ENCODE results near the gene CENPQ. TPM values are rescaled to one million over a fixed set of nuclear protein-coding genes. Genes with fewer than 3 reads are reported as not detected.

Gene CENPQ
- total and polyA plus RNA-seq, 5 donors from 2014 or later: 1.3 to 7.5 (median 4.8) TPM

- H3K4me3 Mint-ChIP-seq: no peak overlapping the region
- H3K27ac Mint-ChIP-seq: no peak overlapping the region
- H3K27ac ChIP-seq (ENCODE audit: insufficient read depth, low read length, poor library complexity, severe bottlenecking): no peak overlapping the region
- H3K9me3 Mint-ChIP-seq: peaks cover 0 to 7% (median 0%) of the 10 kb centered on the region in 7 donors
- H3K4me3 ChIP-seq (ENCODE audit: low read depth, low read length): no peak overlapping the region
- no peaks in the 10 kb centered on the region for H3K36me3 Mint-ChIP-seq
- DNase-seq: no peak
- H3K9me3 ChIP-seq (ENCODE audit: control insufficient read depth in 2 of 2, low read length in 2 of 2): no peaks in the 10 kb centered on the region
- ATAC-seq (ENCODE audit: low read depth in 2 of 2): no peak
- no peaks in the 10 kb centered on the region for H3K36me3 ChIP-seq (ENCODE audit: control insufficient read depth, insufficient read depth, low read length)
- no peaks in the 10 kb centered on the region for H3K27me3 ChIP-seq (ENCODE audit: control insufficient read depth, insufficient read depth, low read length)
- peaks cover 16% of the 10 kb centered on the region for H3K27me3 Mint-ChIP-seq
- no peaks in the 10 kb centered on the region for H3K4me1 Mint-ChIP-seq
- no peaks in the 10 kb centered on the region for H3K4me1 ChIP-seq (ENCODE audit: control insufficient read depth, insufficient read depth, low read length, poor library complexity, severe bottlenecking)
These were observed 41.5 kb downstream of the CENPQ start for GRCh38 chr6:49504666-49505065.

- Mint-ChIP-seq H3K36me3 (no peaks in the 10 kb centered on the region), H3K4me1 (no peaks in the 10 kb centered on the region), H3K27me3 (peaks cover 14% of the 10 kb centered on the region), H3K27ac (no peak overlapping the region), H3K9me3 (peaks cover 0 to 7% (median 0%) of the 10 kb centered on the region in 7 donors), H3K4me3 (peak overlapping the region in 1 of 4 donors; percentile 28)
- Histone ChIP-seq H3K27me3 (ENCODE audit: control insufficient read depth, insufficient read depth, low read length) (no peaks in the 10 kb centered on the region), H3K4me3 (ENCODE audit: low read depth, low read length) (no peak overlapping the region), H3K4me1 (ENCODE audit: control insufficient read depth, insufficient read depth, low read length, poor library complexity, severe bottlenecking) (no peaks in the 10 kb centered on the region), H3K27ac (ENCODE audit: insufficient read depth, low read length, poor library complexity, severe bottlenecking) (no peak overlapping the region), H3K36me3 (ENCODE audit: control insufficient read depth, insufficient read depth, low read length) (no peaks in the 10 kb centered on the region), H3K9me3 (ENCODE audit: control insufficient read depth in 2 of 2, low read length in 2 of 2) (no peaks in the 10 kb centered on the region)
- DNase-seq (no peak), ATAC-seq (ENCODE audit: low read depth in 2 of 2) (no peak)
These were observed 43.5 kb downstream of the CENPQ start for GRCh38 chr6:49506569-49507111.

DNA sequence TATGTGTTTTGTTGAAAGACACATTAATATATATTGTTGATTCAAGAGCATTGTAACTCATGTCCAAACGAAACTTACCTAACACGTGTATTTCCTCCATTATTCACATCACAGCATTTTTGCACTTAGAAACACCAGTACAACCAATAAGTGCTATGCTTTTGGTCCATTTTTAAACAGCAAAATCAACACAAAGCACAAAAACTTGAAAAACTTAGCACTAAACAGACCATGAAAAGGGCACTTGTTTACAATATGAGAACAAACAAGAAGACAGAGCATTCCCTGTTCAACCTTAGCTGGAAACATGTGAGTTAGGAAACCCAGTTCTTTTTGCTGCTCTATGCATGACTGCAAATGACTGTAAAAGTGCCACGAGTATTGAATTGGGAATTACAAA lies 46.2 kb downstream of the CENPQ start:
- ATAC-seq (ENCODE audit: low read depth in 2 of 2) (no peak), DNase-seq (no peak)
- H3K27ac Mint-ChIP-seq: no peak overlapping the region
- no peaks in the 10 kb centered on the region for H3K9me3 ChIP-seq (ENCODE audit: control insufficient read depth in 2 of 2, low read length in 2 of 2)
- H3K27ac ChIP-seq (ENCODE audit: insufficient read depth, low read length, poor library complexity, severe bottlenecking): no peak overlapping the region
- peaks cover 19% of the 10 kb centered on the region for H3K27me3 Mint-ChIP-seq
- H3K36me3 Mint-ChIP-seq: no peaks in the 10 kb centered on the region
- H3K4me1 ChIP-seq (ENCODE audit: control insufficient read depth, insufficient read depth, low read length, poor library complexity, severe bottlenecking): no peaks in the 10 kb centered on the region
- no peaks in the 10 kb centered on the region for H3K4me1 Mint-ChIP-seq
- H3K4me3 ChIP-seq (ENCODE audit: low read depth, low read length): no peak overlapping the region
- no peaks in the 10 kb centered on the region for H3K36me3 ChIP-seq (ENCODE audit: control insufficient read depth, insufficient read depth, low read length)
- H3K4me3 Mint-ChIP-seq: no peak overlapping the region
- H3K9me3 Mint-ChIP-seq: peaks cover 0 to 7% (median 0%) of the 10 kb centered on the region in 7 donors
- H3K27me3 ChIP-seq (ENCODE audit: control insufficient read depth, insufficient read depth, low read length): no peaks in the 10 kb centered on the region

DNA sequence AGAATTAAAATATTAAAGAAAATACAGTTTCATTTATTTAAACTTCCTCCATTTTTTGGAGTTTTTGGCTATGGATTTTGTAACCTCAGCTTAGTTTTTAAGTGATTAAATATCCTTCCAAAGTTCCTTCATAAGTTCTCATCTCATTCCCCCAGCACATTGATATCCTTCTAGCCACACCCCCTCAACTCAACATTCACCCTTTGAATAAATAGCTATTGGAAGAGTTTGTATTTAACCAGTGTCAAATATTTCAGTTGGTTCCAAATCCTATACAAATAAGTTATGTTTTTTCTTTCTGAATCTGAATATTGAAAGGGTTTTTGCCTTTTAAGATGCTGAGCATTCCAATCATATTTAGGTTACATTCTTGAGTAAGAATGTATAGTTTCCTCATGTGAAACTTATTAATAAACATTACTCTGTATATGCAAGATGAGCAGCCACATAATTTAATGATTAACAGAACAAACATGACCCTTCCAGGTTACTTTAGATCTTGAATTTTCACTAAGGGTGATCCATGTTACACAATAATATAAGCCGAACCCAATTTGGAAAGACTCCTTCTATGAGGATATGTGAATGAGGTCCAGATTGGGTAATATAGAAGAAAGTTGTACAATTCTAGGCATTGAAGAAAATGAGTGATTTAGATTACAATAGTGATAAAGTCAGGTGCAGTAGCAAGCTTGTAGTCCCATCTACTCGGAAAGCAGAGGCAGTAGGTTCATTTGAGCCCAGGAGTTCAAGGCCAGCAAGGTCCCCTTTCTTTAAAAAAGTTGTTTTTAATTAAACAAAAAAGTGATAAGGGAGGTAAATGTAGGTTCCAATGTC lies 50.2 kb downstream of the CENPQ start:
- Mint-ChIP-seq H3K4me1 (no peaks in the 10 kb centered on the region), H3K36me3 (no peaks in the 10 kb centered on the region), H3K9me3 (peaks cover 0 to 3% (median 0%) of the 10 kb centered on the region in 7 donors), H3K27ac (peak overlapping the region in 1 of 3 donors; percentile 3), H3K4me3 (no peak overlapping the region), H3K27me3 (peaks cover 23% of the 10 kb centered on the region)
- no peaks in the 10 kb centered on the region for H3K36me3 ChIP-seq (ENCODE audit: control insufficient read depth, insufficient read depth, low read length)
- no peaks in the 10 kb centered on the region for H3K9me3 ChIP-seq (ENCODE audit: control insufficient read depth in 2 of 2, low read length in 2 of 2)
- no peak overlapping the region for H3K27ac ChIP-seq (ENCODE audit: insufficient read depth, low read length, poor library complexity, severe bottlenecking)
- DNase-seq (no peak), ATAC-seq (ENCODE audit: low read depth in 2 of 2) (no peak)
- no peak overlapping the region for H3K4me3 ChIP-seq (ENCODE audit: low read depth, low read length)
- no peaks in the 10 kb centered on the region for H3K4me1 ChIP-seq (ENCODE audit: control insufficient read depth, insufficient read depth, low read length, poor library complexity, severe bottlenecking)
- no peaks in the 10 kb centered on the region for H3K27me3 ChIP-seq (ENCODE audit: control insufficient read depth, insufficient read depth, low read length)

DNA sequence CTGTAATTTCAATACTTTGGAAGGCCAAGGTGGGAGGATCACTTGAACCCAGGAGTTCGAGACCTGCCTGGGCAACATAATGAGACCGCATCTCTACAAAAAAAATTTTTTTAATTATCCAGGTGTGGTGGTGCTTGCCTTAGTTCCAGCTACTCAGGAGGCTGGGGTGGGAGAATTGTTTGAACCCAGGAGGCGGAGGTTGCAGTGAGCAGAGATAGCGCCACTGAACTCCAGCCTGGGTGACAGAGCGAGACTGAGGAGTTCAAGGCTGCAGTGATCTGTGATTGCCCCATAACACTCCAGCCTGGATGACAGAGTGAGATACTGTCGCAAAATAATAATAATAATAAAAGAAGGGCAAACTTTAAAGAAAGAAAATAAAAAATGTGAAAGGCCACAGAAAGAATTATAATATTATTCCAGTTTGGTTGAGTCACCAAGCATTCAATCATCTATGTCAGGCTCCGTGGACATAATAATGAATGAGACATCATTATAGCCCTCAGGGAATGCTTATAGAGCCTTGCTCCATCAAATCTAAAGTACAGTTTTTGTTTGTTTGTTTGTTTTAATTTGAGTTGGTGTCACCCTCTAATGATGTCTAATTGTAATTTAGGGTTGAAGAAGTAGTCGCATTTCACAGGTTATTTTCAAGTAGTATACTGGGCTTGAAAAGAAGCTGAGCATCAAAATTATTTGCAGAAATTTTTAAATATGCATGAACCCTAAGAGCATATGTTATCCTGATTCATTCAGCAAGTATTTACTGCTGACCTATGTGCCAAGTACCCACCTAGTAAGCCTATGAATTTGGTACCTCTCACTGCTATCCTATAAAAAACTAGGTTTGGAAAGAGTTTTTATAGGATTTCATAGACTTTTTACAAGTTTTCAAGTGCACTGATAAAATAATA lies 51.7 kb downstream of the CENPQ start:
- no peak for DNase-seq
- Mint-ChIP-seq H3K9me3 (peaks cover 0 to 3% (median 0%) of the 10 kb centered on the region in 7 donors), H3K4me3 (no peak overlapping the region), H3K36me3 (no peaks in the 10 kb centered on the region), H3K4me1 (no peaks in the 10 kb centered on the region), H3K27me3 (peaks cover 27% of the 10 kb centered on the region), H3K27ac (no peak overlapping the region)
- ATAC-seq (ENCODE audit: low read depth in 2 of 2): no peak
- Histone ChIP-seq H3K9me3 (ENCODE audit: control insufficient read depth in 2 of 2, low read length in 2 of 2) (no peaks in the 10 kb centered on the region), H3K4me1 (ENCODE audit: control insufficient read depth, insufficient read depth, low read length, poor library complexity, severe bottlenecking) (no peaks in the 10 kb centered on the region), H3K36me3 (ENCODE audit: control insufficient read depth, insufficient read depth, low read length) (no peaks in the 10 kb centered on the region), H3K4me3 (ENCODE audit: low read depth, low read length) (no peak overlapping the region), H3K27me3 (ENCODE audit: control insufficient read depth, insufficient read depth, low read length) (no peaks in the 10 kb centered on the region), H3K27ac (ENCODE audit: insufficient read depth, low read length, poor library complexity, severe bottlenecking) (no peak overlapping the region)

GRCh38 chr6:49515485-49516146 lies 52.4 kb downstream of the CENPQ start:
- no peaks in the 10 kb centered on the region for H3K27me3 ChIP-seq (ENCODE audit: control insufficient read depth, insufficient read depth, low read length)
- H3K27ac ChIP-seq (ENCODE audit: insufficient read depth, low read length, poor library complexity, severe bottlenecking): no peak overlapping the region
- Mint-ChIP-seq H3K27ac (no peak overlapping the region), H3K9me3 (peaks cover 0 to 3% (median 0%) of the 10 kb centered on the region in 7 donors), H3K27me3 (peaks cover 28% of the 10 kb centered on the region), H3K36me3 (no peaks in the 10 kb centered on the region), H3K4me3 (no peak overlapping the region), H3K4me1 (no peaks in the 10 kb centered on the region)
- DNase-seq: no peak
- H3K36me3 ChIP-seq (ENCODE audit: control insufficient read depth, insufficient read depth, low read length): no peaks in the 10 kb centered on the region
- no peak overlapping the region for H3K4me3 ChIP-seq (ENCODE audit: low read depth, low read length)
- ATAC-seq (ENCODE audit: low read depth in 2 of 2): no peak
- H3K4me1 ChIP-seq (ENCODE audit: control insufficient read depth, insufficient read depth, low read length, poor library complexity, severe bottlenecking): no peaks in the 10 kb centered on the region
- H3K9me3 ChIP-seq (ENCODE audit: control insufficient read depth in 2 of 2, low read length in 2 of 2): no peaks in the 10 kb centered on the region

- Mint-ChIP-seq H3K27me3 (peaks cover 28% of the 10 kb centered on the region), H3K9me3 (peaks cover 0 to 3% (median 0%) of the 10 kb centered on the region in 7 donors), H3K4me3 (no peak overlapping the region), H3K27ac (no peak overlapping the region), H3K4me1 (no peaks in the 10 kb centered on the region), H3K36me3 (no peaks in the 10 kb centered on the region)
- no peaks in the 10 kb centered on the region for H3K36me3 ChIP-seq (ENCODE audit: control insufficient read depth, insufficient read depth, low read length)
- H3K4me3 ChIP-seq (ENCODE audit: low read depth, low read length): no peak overlapping the region
- no peaks in the 10 kb centered on the region for H3K9me3 ChIP-seq (ENCODE audit: control insufficient read depth in 2 of 2, low read length in 2 of 2)
- no peaks in the 10 kb centered on the region for H3K4me1 ChIP-seq (ENCODE audit: control insufficient read depth, insufficient read depth, low read length, poor library complexity, severe bottlenecking)
- no peak overlapping the region for H3K27ac ChIP-seq (ENCODE audit: insufficient read depth, low read length, poor library complexity, severe bottlenecking)
- ATAC-seq (ENCODE audit: low read depth in 2 of 2) (no peak), DNase-seq (no peak)
- no peaks in the 10 kb centered on the region for H3K27me3 ChIP-seq (ENCODE audit: control insufficient read depth, insufficient read depth, low read length)
These were observed 53.0 kb downstream of the CENPQ start for GRCh38 chr6:49516147-49516505.
